HG03159 (cell line): ENCODE data around the gene PLXNC1.

Experiments
- ATAC-seq: cut with Tn5 transposase; IDR thresholded peaks from one replicate; pipeline ENCODE4 v1.9.1; 2021; ENCODE audit warnings: mild to moderate bottlenecking, moderate library complexity; ENCODE audit not compliant: unreplicated experiment

Gene PLXNC1

DNA sequence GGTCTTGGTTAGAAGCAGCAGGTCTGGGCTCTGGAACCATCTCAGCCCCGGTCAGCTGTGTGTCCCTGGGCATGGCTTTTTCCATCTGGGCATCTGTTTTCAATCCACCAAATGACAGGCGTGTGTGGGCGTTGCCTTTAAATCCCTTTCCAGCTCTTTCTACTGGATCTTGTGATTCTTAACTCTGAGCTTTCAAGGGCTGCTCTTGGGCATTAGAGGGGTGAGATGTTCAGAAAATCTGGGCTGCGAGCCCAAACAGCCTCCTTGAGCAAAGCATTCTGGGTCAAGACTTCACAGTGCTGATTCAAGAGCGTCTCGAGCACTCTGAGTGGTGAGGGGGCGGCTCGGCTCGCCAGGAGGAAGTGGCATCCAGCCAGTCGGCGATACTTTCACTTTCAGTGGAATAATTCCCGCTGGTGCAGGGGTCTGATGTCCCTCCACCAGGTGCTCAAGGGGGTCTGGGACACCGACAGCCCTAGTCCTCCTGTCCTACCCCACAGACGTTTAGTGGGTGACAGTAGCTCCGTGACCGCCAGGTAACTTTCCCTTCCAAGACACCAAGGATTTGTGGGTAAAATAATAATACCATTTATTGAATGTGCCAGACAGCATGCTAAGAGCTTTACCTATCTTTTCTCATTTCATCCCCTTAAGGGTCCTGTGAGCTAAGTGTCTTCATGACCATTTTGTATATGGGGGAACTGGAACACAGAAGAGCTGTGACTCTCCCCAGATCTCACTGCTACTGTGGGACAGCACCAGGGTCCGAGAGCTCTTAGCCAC is 114.0 kb downstream of the PLXNC1 start:
- peak; percentile 56 for ATAC-seq

DNA sequence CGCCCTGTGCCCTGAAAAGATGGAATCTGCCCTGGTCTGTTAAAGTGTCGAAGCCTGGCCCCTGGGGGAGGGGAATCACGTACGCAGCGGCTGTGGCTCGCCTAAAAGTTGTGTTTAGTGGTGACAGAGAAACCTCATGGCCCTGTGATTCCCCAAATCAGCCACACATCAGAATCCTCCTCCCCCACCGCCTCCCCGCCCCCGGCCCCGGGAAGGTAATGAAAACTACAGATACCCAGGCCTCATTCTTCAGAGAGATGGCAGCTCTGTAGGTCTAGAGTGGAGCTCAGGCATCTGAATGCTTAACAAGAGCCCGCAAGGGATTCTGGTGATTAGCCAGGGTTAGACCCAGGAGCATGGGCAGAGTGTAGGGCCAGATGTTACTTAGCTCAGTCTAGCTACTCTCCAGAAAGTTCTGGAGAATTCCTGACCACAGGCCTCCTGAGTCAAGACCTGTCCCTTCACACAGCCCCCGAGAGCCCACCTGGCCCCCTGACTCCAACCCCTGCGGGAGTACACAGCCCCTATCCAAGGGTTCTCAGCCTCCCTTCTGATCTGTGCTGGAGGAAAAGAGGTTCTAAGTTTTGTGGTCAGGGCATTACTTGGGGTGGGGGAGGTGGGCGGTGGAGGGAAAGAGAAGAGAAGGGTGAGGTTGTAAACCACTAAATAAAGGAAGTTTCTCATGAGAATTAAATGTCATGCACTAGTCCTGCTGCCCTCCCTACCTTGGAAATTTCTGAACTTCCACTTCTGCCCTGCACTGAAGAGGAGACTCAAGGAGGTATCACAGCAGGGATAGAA is 114.8 kb downstream of the PLXNC1 start:
- ATAC-seq, result peak; percentile 38

DNA sequence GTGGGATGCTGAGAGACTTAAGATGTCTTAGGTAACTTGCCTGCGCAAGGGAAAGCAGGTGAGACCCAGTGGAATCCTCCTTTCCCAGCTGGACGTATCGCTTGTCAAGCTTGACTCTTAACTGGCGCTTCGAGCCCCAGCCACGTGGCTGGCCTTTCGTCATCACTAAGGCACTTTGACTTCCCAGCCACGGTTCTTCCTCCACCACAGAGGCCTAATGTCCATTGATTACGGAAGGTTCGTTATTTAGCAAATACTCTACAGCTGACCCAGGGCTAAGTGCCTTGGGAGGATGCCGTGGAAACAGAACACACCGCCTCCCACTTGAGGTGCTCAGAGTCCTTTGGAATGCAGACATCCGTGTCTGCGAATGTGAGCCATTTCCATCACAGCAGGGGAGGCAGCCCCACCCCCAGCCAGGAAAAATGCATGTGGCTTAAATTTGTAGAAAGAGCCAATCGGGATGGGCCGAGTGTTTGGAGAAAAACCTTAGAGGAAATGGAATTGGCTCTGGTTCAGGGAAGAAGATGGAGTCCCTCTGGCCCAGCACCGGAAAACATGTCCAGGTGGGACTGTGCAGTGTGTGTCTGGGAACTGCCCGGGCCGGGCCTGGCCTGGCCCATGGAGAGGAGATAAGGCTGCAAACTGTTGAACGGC is 115.7 kb downstream of the PLXNC1 start:
- ATAC-seq, result no peak

DNA sequence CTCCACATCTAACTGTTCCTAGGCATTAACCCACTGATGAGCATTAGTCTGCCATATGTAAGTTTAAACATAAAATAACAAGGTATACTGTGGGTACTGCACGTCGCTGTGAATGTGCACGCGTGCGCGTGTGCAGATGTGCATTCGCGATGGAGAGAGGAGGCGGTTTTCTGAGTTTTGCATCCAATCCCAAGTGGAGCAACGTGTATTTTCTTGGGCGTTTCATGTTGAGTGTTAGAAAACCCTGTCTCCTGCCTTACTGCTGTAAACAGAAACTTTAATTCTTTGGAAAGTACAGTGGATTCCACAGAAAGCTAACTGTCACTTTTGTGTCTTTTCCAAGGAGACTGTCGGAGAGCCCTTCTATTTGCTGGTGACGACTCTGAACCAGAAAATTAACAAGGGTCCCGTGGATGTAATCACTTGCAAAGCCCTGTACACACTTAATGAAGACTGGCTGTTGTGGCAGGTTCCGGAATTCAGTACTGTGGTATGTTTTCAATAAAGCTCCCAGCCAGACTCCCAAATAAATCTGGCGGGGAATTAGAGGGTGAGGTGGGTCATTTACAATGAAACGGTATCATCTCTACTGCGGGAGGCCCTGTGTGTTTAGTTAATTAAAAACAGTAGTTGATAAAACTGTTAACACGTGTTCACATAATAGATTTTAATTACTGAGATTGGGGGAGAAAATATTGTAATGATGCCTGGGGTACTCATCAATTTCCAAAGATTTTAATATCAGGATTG is 116.5 kb downstream of the PLXNC1 start:
- no peak for ATAC-seq

DNA sequence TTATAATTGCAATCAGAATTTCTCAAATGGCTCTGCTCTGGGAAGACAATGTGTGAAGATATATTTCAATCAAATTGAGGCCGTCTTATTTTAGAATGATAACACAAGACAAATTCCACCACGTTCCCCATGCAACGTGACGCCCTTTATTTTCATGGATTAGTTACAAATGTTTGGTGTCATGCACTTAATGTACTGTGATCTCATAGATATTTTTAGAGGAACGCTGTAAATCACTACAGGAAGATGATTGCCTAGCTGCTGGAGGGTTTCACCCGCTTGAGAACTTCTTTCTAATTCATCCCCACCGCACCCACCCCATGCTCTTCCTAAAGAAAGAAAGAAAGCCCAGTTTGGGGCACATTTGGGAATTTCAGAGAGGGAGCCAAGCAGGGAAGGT is 117.2 kb downstream of the PLXNC1 start:
- ATAC-seq, result no peak

DNA sequence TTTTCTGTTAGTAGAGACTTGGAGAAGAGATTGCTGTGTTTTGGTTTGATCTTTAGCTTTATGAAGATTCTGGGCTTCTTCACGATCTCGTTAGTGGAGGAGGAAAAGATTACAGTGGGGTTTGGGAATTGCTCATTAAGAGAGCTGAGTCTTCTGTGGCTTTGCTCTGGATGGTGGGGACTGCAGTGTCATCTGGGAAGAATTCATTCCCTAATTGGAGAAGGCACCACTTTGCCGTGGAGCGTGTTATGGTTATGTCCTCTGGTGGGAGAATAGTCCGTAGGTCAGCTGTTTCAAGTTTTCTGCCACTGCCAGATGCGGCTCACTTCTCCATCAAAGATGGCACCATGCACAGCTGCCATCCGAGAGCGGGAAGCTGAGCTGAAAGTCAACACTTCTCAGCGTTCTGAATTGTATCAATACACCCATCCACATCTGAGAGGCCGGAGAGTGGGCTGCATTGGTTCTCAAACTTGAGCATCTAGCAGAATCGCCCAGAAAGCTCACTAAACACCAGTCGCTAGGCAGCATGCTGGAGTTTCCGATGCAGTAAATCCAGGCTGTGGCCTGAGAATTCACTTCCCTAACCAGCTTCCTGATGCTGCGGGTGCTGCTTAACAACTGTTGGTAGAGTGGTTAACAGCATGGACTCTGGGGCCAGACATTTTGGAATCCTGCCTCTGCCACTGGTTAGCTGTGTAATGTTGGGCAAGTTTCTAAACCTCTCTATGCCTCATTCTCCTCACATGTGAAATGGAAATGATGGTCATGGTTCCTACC is 117.8 kb downstream of the PLXNC1 start:
- no peak for ATAC-seq

DNA sequence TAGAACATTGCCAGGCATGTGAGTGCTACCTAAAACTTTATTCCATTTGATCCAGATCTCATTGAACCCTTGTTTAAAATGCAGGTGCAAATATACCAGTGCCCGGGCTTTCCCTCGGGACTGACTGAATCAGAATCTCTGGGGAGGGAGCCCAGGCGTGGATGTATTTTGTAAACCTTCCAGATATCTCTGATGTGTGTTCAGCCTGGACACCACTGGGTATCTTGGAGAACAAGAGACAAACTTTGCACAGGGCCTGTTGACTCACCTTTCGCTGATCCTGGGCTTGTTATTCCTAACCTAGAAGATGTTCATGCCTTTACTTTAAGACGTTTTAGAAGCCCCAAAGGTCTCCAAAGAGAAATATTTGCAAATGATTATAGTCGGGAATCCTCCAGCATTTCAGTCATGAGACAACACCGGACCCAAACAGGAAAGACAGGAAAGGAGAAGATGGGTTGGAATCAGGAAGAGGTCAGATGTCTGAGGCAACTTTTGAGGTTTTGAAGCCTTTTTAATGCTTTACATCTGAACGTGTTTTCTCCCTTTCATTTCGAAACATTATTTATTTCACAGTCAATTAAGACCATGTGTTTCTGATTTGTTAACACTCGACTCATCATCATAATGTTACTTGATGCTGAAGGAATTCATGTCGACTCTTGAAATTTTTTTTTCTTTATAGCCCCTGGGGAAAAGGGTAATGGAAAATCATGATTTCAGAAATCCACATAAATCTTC is 118.6 kb downstream of the PLXNC1 start:
- no peak for ATAC-seq

DNA sequence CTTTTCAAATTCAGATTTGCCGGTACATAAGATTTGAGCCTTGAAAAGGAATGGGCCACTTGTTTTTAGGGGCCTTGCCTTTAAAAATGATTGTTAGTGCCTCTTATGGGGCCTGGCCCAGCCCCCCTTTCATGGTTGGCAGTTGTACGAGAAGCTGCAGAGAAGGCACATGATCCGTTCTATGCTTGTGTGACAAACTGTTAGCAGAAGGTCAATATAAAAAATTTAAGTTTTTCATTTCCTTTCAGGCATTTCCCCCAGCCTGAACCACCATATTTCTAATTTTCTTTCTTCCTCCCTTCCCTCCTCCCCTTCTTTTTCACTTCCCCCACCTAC is 119.1 kb downstream of the PLXNC1 start:
- no peak for ATAC-seq

DNA sequence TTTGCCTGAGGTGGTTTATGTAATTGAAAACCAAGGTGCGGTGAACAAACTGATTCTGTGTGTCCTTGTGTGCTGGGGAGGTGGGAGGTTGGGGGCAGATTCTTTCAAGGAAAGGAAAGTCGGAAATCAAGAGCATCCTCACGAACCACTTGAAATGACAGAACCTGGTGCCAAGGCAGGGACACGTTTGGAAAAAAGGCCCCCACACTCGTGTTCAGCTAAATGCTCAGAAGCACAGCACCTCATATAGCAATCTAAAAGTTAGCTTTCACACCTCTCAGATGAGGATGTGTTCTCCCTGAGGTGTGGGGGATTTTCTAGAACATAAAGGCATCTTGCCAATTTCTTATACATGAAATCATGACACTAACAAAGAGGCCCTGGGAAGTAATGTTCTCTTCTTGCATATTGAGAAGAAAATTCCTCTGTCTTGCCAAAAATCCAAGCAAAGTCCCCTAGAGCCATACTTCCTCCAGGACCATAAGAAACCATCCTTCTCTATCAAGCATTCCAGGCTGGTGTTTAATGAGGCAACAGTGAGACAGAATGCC is 119.6 kb downstream of the PLXNC1 start:
- ATAC-seq, result no peak

DNA sequence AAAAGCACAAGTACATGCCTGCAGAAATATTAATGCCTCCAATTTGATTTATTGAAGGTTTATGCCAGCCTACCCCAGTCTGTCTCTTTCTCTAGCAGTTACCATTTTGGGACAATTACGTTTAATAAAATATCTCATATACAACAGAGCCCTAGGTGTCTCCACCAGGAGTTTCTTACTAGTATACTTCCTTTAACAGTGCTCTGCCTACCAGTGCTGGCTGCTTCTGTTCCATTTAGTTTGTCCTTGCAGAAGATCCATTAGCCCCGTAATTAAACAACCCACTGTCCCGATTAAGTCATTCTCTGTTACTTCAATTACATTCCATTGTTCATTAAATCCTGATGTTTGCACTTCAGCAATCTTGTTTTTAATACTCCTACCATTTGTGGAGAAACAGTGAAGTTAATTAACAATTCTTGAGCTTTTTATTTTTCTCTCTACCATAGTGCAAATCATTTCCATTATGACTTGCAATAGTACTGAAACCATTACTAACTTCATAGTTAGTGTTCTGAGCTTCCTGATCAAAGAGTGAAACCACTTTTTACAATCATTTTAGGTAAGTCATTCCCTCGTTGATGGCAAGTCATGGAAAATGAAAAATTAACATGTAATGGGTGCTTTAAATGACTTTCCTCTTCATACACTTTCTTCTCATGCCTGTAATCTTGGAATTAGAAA is 121.1 kb downstream of the PLXNC1 start:
- peak; percentile 42 for ATAC-seq

DNA sequence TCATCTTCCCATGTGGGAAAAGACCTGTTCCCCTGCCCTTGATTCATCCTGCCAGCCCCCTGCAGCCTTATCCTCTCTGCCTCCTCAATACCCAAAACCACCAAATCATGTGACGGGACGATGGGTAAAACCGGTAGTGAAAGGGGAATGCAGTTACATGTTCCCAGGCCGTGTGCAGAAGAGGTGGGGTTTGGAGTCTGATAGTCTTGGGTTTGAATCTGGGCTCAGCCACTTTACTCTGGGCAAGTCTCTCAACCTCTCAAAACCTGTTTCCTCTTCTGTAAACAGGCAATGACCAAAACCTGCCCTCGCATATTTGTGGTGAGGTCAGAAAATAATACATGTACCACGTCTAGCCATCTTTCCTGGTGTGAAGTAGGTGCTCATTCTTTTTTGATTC is 123.0 kb downstream of the PLXNC1 start:
- ATAC-seq, result no peak

DNA sequence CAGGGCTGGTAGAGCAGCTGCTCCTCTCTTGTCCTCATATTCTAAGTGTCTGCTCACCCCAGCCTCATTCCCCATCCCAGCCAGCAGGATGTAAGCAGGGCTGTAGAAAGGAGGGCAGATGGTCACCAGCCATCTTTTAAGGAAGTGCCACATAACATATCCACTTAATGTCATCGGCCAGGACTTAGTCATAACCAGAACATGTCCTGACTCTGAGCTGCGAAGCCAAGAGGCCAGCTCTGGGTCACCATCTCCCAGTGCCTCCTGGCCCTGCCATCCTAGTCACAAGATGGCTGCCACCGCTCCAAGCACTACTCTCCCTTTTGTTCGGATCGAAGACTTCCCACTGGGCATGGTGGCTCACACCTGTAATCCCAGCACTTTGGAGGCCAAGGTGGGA is 123.9 kb downstream of the PLXNC1 start:
- ATAC-seq, result no peak

DNA sequence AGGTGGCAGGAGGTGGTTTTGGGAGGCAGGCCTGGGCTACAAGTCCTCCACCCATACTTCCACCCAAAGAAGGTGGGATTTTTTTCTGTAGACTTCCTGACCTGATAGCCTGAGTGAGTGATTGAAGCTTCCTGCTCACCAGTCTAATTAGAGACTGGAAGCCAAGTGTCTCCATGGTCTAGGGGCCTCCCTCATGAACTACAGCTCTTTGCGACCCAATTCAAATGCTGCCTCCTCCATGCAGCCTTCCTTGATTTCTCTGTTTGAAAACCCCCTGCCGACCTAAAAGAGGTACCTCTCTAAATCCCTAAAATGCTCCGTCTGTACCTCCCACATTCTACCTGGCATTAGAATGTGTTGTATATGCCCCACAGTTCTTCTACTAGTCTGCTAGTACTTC is 124.9 kb downstream of the PLXNC1 start:
- no peak for ATAC-seq

DNA sequence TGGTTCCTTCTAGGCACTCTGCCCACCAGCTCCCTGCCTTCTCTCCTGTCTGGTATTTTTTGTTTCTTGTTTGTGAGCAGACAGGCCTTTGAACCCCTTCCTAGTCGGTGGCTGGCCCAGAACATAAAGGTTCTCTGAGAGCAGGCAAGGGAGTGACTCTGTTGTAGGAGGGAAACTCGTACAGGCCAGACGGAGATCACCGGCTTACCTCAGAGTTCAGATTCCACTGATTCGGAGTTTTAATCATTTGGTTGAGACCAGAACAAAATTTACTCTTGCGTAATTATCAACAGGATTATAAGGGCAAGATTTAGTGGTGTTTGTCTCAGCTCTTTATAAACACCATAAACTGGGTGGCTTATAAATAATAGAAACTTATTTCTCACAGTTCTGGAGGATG is 128.3 kb downstream of the PLXNC1 start:
- ATAC-seq, result no peak

DNA sequence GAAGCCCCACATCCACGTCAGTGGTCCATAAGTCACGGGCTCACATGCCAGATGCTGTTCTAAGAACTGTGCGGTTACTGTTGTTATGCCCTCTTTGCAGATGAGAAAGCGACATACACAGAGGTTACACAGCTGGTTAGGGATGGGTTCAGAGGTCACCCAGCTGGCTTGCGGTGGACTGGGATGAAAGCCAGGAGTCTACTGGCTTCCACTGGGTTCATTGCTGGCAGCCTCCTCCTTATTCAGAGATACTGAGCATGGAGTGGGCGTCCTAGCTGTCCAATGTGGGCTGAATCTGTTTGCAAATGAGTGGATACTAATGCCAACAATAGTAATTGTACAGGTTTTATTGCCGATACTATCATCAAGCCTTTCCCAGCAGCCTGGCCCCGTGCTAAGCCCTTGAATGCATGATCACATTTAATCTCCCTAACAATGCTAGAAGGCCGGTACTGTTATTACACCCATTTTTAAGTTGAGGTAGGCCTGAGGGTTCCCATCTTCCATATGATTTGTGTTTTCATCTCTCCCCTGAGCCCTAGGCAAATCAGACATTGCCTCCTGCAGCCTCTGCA is 129.1 kb downstream of the PLXNC1 start:
- ATAC-seq, result no peak

DNA sequence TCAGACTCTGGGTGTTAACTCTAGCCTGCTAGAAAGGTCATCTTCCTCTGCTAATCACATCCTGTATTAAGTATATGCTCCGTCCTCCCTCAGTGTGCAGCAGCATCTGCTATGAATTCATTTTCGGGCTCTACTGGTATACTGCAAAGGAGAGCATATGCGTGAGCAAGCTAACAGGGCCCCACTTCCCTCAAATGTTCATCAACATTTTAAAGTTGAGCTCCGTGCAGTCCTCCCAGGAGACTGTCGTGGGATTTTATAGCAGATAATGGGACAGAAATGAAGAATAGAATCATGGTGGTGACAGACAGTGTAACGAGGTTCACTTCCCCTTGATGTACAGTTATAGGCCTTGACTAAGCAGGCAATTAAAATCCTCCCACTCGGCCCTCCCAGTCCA is 131.7 kb downstream of the PLXNC1 start:
- ATAC-seq, result no peak

DNA sequence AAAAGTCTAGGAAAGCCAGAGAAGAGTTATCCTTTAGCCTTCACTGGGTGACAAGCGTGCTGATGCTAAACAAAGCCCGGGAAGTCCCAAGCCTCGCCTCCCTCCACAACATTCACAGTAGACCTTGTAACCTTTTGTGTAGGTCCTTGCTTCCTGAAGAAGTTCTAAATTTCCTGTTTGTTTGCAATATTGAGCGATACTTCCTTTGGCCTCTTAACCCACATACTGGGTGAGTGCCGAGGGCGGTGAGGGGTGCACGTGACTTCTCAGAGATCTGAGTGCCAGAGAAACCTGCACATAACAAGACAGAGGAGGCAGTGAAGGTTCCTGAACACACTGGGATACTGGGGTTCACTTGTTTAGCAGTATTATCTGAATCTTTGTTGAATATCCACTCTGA is 134.3 kb downstream of the PLXNC1 start:
- no peak for ATAC-seq

DNA sequence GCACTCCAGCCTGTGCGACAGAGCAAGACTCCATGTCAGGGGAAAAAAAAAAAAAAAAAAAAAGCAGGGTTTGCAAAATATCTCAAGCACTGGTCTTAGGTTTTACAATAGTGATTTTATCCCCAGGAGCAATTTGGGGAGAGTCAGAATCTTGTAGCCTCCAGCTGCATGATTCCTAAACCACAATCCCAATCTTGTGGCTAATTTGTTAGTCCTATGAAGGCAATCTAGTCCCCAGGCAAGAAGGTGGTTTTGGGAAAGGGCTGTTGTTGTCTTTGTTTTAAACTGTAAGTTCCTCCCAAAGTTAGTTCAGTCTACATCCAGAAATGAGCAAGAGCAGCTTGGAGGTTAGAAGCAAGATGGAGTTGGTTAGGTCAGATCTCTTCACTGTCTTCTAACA is 135.7 kb downstream of the PLXNC1 start:
- ATAC-seq, result no peak

DNA sequence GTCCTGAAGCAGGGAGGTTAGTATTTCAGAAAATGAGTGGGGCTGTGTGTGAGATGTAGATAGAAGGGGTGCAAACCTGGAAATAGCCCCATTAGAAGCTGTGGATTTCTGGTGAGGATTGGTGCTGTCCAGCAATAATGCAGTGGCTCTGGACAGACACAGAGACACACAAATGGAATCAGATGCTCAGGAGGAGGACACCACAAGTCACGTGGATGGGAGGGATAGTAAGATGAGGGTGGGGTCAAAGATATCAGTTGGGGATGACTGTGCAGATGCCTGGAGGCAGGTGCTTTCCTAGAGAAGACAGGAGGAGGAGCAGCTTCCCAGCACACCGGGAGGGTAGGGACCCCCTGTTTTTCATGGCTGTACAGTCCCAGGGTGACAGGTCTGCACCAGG is 136.5 kb downstream of the PLXNC1 start:
- no peak for ATAC-seq
